H9 (cell line): ENCODE results near the gene SH3BP2. TPM values are rescaled to one million over a fixed set of nuclear protein-coding genes. Genes with fewer than 3 reads are reported as not detected.

Experiments
- DNase-seq: peaks from one replicate; pipeline ENCODE4 v3.0.0-alpha.2; 2017
- H2AFZ ChIP-seq: one replicate; pipeline ENCODE4 v1.6.1; 2013; ENCODE audit warnings: mild to moderate bottlenecking, low read length, control low read depth, moderate library complexity
- H2AK5ac ChIP-seq: 2 replicates; pipeline ENCODE4 v1.6.1; 2013; ENCODE audit warnings: low read length, control low read depth, mixed read lengths; ENCODE audit not compliant: insufficient read length
- H2BK120ac ChIP-seq: one replicate; pipeline ENCODE4 v1.6.1; 2013; ENCODE audit warnings: low read depth, mild to moderate bottlenecking, low read length, control low read depth, inconsistent platforms; ENCODE audit not compliant: poor library complexity, severe bottlenecking
- H2BK12ac ChIP-seq: 2 replicates; pipeline ENCODE4 v1.6.1; 2013; ENCODE audit warnings: low read length, control low read depth, mixed read lengths, low read depth; ENCODE audit not compliant: insufficient read length
- H2BK15ac ChIP-seq: 2 replicates; pipeline ENCODE4 v1.6.1; 2013; ENCODE audit warnings: low read depth, low read length, control low read depth
- H2BK20ac ChIP-seq: one replicate; pipeline ENCODE4 v1.6.1; 2013; ENCODE audit warnings: low read depth, mild to moderate bottlenecking, low read length, control low read depth, inconsistent platforms; ENCODE audit not compliant: poor library complexity, severe bottlenecking
- H2BK5ac ChIP-seq: 2 replicates; pipeline ENCODE4 v1.6.1; 2013; ENCODE audit warnings: low read length, control low read depth, mixed read lengths; ENCODE audit not compliant: insufficient read length
- H3K14ac ChIP-seq: 2 replicates; pipeline ENCODE4 v1.6.1; 2013; ENCODE audit warnings: low read length, control low read depth; ENCODE audit not compliant: insufficient read depth
- H3K18ac ChIP-seq: 2 replicates; pipeline ENCODE4 v1.6.1; 2013; ENCODE audit warnings: low read depth, mild to moderate bottlenecking, mixed read lengths, low read length, control low read depth; ENCODE audit not compliant: insufficient read length
- H3K23ac ChIP-seq: 2 replicates; pipeline ENCODE4 v1.6.1; 2013; ENCODE audit warnings: low read length, control low read depth, mixed read lengths, low read depth; ENCODE audit not compliant: insufficient read length
- H3K23me2 ChIP-seq: 2 replicates; pipeline ENCODE4 v1.6.1; 2013; ENCODE audit warnings: low read depth, mild to moderate bottlenecking, mixed read lengths, low read length, control low read depth; ENCODE audit not compliant: insufficient read length, poor library complexity, severe bottlenecking
- H3K27ac ChIP-seq: 2 replicates; pipeline ENCODE4 v1.5.1; 2013; ENCODE audit warnings: low read length, control low read depth, mixed read lengths, low read depth; ENCODE audit not compliant: insufficient read length
- H3K27me3 ChIP-seq: 2 replicates; pipeline ENCODE4 v1.6.1; 2013; ENCODE audit warnings: low read length, control low read depth, inconsistent platforms; ENCODE audit not compliant: insufficient read depth
- H3K4ac ChIP-seq: 2 replicates; pipeline ENCODE4 v1.6.1; 2013; ENCODE audit warnings: low read depth, mild to moderate bottlenecking, control low read depth, inconsistent platforms, low read length, moderate library complexity
- H3K4me1 ChIP-seq: 2 replicates; pipeline ENCODE4 v1.6.1; 2013; ENCODE audit warnings: low read length, control low read depth, inconsistent platforms; ENCODE audit not compliant: insufficient read depth
- H3K4me2 ChIP-seq: 2 replicates; pipeline ENCODE4 v1.6.1; 2013; ENCODE audit warnings: low read length, control low read depth, mixed read lengths; ENCODE audit not compliant: insufficient read length, insufficient read depth
- H3K56ac ChIP-seq: 2 replicates; pipeline ENCODE4 v1.6.1; 2013; ENCODE audit warnings: low read depth, mild to moderate bottlenecking, mixed read lengths, low read length, control low read depth; ENCODE audit not compliant: insufficient read length
- H3K79me1 ChIP-seq: 2 replicates; pipeline ENCODE4 v1.6.1; 2013; ENCODE audit warnings: low read depth, mild to moderate bottlenecking, moderate library complexity, low read length, control low read depth, inconsistent platforms; ENCODE audit not compliant: insufficient read depth, poor library complexity, severe bottlenecking
- H3K79me2 ChIP-seq: 2 replicates; pipeline ENCODE4 v1.6.1; 2013; ENCODE audit warnings: low read length, control low read depth, inconsistent platforms; ENCODE audit not compliant: insufficient read depth
- H3K9ac ChIP-seq: 2 replicates; pipeline ENCODE4 v1.6.1; 2013; ENCODE audit warnings: low read length, control low read depth, mixed read lengths; ENCODE audit not compliant: insufficient read length; ENCODE audit errors: extremely low read depth
- H3K9me3 ChIP-seq: one replicate; pipeline ENCODE4 v1.6.1; 2013; ENCODE audit warnings: low read depth, low read length, inconsistent platforms; ENCODE audit not compliant: control insufficient read depth
- H3T11ph ChIP-seq: one replicate; pipeline ENCODE4 v1.6.1; 2013; ENCODE audit warnings: mild to moderate bottlenecking, low read length, control low read depth, inconsistent platforms
- H4K20me1 ChIP-seq: one replicate; pipeline ENCODE4 v1.6.1; 2013; ENCODE audit not compliant: control insufficient read depth, insufficient read length, insufficient read depth
- H4K5ac ChIP-seq: 2 replicates; pipeline ENCODE4 v1.6.1; 2013; ENCODE audit warnings: low read depth, mild to moderate bottlenecking, mixed read lengths, low read length, control low read depth; ENCODE audit not compliant: insufficient read length
- H4K8ac ChIP-seq: replicated peaks from 2 replicates; pipeline ENCODE4 v1.6.1; 2013; ENCODE audit warnings: low read length, control low read depth, mixed read lengths, low read depth; ENCODE audit not compliant: insufficient read length
- H4K91ac ChIP-seq: 2 replicates; pipeline ENCODE4 v1.6.1; 2013; ENCODE audit warnings: low read depth, mild to moderate bottlenecking, moderate library complexity, mixed read lengths, low read length, control low read depth; ENCODE audit not compliant: insufficient read length
- H3K27ac Mint-ChIP-seq, 3 experiments: 2 replicates in 2 of 3; 3 replicates in 1 of 3; pipeline ENCODE4 v1.8.0; 2020 to 2021; ENCODE audit warnings: mixed read lengths in 3 of 3, mild to moderate bottlenecking in 1 of 3, moderate library complexity in 1 of 3
- H3K27me3 Mint-ChIP-seq: 2 replicates; pipeline ENCODE4 v1.8.0; 2021; ENCODE audit warnings: low read depth, mild to moderate bottlenecking, moderate library complexity, mixed read lengths
- H3K36me3 Mint-ChIP-seq, 3 experiments: 2 replicates in 2 of 3; 3 replicates in 1 of 3; pipeline ENCODE4 v1.8.0; 2020 to 2021; ENCODE audit warnings: low read depth in 3 of 3, mixed read lengths in 3 of 3; ENCODE audit not compliant: insufficient read depth in 1 of 3
- H3K4me1 Mint-ChIP-seq, 2 experiments: 2 replicates each; pipeline ENCODE4 v1.8.0; 2020; ENCODE audit warnings: mixed read lengths in 2 of 2
- H3K4me3 Mint-ChIP-seq, 2 experiments: 2 replicates in 1 of 2; 3 replicates in 1 of 2; pipeline ENCODE4 v1.8.0; 2020 to 2021; ENCODE audit warnings: mild to moderate bottlenecking in 2 of 2, mixed read lengths in 2 of 2, moderate library complexity in 1 of 2
- H3K9me3 Mint-ChIP-seq, 2 experiments: 2 replicates in 1 of 2; 3 replicates in 1 of 2; pipeline ENCODE4 v1.8.0; 2020; ENCODE audit warnings: mild to moderate bottlenecking in 2 of 2, mixed read lengths in 2 of 2, moderate library complexity in 1 of 2
- WGBS: extraction: QIAGEN DNeasy Blood & Tissue Kit; methylation state at CpG from one replicate; pipeline ENCODE4 v1.1.7; 2013; ENCODE audit warnings: missing lambda C conversion rate, low lambda C conversion rate, mixed read lengths; ENCODE audit not compliant: insufficient read length; ENCODE audit errors: extremely low coverage; 5-methylcytosine and 5-hydroxymethylcytosine counted together
- total RNA-seq: library from RNA; stranded (reverse); gene quantifications from 2 replicates; pipeline ENCODE4 v1.2.1, GENCODE V29; 2021
- TF ChIP-seq, protein P1 (sequence below): fragments of 200-600 bp; sonication (generic); conservative IDR thresholded peaks from 3 replicates; pipeline ENCODE4 v1.8.0; 2021; ENCODE audit warnings: antibody characterized with exemption, mild to moderate bottlenecking

SH3BP2 gene
- total RNA-seq, 1 experiment from 2014 or later = 37.6 TPM

DNA sequence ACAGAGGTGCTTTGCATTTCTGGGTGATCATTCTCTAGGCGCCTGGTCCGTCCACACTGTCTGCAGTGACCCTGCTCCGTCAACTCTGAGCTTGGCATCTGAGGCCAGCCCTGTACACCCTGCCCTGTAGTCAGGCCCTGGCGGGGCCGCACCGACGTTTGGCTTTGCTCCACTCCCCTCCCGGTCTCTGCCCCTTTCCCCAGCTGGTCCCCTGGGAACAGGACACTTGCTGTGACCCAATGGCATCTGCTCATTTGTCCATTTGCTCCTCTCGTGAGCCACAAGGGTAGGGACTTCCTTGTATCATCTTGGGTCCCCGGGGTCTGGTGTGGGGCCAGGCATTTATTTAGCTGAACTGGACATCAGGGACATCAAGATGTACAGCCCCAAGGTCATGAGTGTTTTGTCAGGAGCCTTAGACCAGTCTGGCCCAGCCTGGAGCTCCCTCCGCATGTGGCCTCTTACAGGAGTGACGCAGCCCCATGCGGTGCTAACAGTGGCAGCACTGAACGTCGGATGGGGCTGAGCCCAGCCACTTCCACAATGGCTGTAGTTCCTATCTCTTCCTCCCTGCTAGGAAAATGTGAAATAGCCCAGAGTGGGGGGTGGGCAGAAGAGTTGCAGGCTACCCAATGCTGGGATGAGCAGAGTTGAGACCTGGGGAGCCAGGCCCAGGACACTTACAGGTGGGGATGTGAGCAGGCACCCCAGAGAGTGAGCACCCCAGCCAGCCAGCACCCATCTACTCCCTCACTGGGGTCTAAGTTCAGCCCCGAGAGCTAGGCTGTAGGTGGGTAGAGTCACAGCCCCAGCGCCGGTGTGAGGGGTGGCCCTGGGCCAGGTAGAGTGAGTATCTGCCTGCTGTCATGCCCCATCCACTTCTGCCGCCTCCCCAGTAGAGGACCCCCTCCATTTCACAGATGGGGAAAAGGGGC, 2.0 kb upstream of the SH3BP2 start:
- Histone ChIP-seq H2BK20ac (no peak overlapping the region), H3K9me3 (no peaks in the 10 kb centered on the region), H3K4ac (no peak overlapping the region), H3K4me2 (no peak overlapping the region), H2BK15ac (no peak overlapping the region), H3K23me2 (no peaks in the 10 kb centered on the region), H2BK5ac (no peak overlapping the region), H3K27ac (no peak overlapping the region), H3K79me1 (no peaks in the 10 kb centered on the region), H3K18ac (no peak overlapping the region), H2AK5ac (no peak overlapping the region), H2BK120ac (no peak overlapping the region), H4K5ac (no peak overlapping the region), H4K8ac (no peak overlapping the region), H3K4me1 (no peaks in the 10 kb centered on the region), H3K27me3 (no peaks in the 10 kb centered on the region), H3K9ac (no peak overlapping the region), H4K20me1 (peaks cover 3% of the 10 kb centered on the region), H3K14ac (no peak overlapping the region), H3K56ac (no peak overlapping the region), H3K79me2 (no peaks in the 10 kb centered on the region), H4K91ac (no peak overlapping the region), H2BK12ac (no peak overlapping the region), H3K23ac (no peak overlapping the region), H2AFZ (no peak overlapping the region), H3T11ph (no peak overlapping the region)
- Mint-ChIP-seq H3K27me3 (peaks cover 27% of the 10 kb centered on the region), H3K27ac (no peak overlapping the region), H3K4me1 (peaks cover 14 to 27% of the 10 kb centered on the region in 2 experiments), H3K36me3 (no peaks in the 10 kb centered on the region), H3K4me3 (no peak overlapping the region), H3K9me3 (no peaks in the 10 kb centered on the region)
- WGBS = no CpG with 5 or more reads among the region's 19 CpGs
- no peak for DNase-seq
- TF ChIP-seq, protein P1, sequence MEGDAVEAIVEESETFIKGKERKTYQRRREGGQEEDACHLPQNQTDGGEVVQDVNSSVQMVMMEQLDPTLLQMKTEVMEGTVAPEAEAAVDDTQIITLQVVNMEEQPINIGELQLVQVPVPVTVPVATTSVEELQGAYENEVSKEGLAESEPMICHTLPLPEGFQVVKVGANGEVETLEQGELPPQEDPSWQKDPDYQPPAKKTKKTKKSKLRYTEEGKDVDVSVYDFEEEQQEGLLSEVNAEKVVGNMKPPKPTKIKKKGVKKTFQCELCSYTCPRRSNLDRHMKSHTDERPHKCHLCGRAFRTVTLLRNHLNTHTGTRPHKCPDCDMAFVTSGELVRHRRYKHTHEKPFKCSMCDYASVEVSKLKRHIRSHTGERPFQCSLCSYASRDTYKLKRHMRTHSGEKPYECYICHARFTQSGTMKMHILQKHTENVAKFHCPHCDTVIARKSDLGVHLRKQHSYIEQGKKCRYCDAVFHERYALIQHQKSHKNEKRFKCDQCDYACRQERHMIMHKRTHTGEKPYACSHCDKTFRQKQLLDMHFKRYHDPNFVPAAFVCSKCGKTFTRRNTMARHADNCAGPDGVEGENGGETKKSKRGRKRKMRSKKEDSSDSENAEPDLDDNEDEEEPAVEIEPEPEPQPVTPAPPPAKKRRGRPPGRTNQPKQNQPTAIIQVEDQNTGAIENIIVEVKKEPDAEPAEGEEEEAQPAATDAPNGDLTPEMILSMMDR = no peak
